HG03460 (cell line): ENCODE data around the gene NUP37.
A peak's percentile ranks its signal among the peaks of the same experiment; 100 is the strongest.
"Not testable (repeated sequence)": the region's sequence is repeated elsewhere in the genome, so short reads cannot be mapped to it uniquely, and the experiment has no call there.

Source experiments
- ATAC-seq: cut with Tn5 transposase; IDR thresholded peaks from one replicate; pipeline ENCODE4 v1.9.1; 2021; ENCODE audit not compliant: unreplicated experiment

Gene NUP37

GRCh38 chr12:102093319-102093718, 26.6 kb downstream of the NUP37 start:
- no peak for ATAC-seq

DNA sequence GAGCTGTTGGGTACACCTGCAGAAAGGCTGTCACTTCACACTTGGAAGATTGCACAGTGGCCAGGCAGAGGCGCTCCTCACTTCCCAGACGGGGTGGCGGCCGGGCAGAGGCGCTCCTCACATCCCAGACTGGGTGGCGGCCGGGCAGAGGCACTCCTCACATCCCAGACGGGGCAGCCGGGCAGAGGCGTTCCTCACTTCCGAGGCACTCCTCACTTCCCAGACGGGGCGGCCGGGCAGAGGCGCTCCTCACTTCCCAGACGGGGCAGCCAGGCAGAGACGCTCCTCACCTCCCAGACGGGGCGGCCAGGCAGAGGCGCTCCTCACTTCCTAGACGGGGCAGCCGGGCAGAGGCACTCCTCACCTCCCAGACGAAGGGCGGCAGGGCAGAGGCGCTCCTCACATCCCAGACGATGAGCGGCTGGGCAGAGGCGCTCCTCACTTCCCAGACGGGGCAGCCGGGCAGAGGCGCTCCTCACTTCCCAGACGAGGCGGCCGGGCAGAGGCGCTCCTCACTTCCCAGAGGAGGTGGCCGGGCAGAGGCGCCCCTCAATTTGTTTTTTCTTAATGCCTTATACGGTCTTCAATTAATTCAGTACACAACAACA, 30.6 kb downstream of the NUP37 start:
- not testable (repeated sequence) for ATAC-seq

- ATAC-seq, result no peak
Measured at GRCh38 chr12:102080842-102081241, 39.1 kb downstream of the NUP37 start.

DNA sequence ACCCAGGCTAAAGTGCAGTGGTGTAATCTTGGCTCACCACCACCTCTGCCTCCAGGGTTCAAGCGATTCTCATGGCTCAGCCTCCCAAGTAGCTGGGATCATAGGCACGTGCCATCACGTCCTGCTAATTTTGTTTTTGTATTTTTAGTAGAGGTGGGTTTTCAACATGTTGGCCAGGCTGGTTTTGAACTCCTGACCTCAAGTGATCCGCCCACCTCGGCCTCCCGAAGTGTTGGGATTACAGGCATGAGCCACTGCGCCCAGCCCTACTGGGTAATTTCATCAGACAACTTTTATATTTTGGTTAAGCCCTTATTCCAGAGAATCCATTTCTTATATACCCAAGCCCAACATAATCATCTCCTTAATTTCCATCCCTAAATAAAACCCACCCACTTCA, 47.8 kb downstream of the NUP37 start:
- not testable (repeated sequence) for ATAC-seq

DNA sequence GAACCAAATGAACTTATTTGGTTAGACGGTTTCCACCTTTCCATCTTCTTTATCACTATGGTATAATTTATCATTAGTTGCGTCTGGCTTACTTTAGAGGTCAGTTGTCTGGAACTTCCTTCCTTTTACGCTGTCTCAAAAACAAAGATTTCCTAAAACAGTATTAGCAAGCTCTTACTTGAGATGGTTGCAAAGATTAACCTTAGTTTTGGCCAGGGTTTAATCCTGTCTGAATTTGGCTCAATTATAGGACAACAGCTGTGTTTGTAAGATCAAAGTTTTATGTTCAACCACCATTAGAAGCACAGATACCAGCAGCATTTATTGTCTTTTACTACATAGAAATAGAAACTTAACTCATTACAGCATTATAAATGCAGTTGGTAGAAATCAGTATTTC, 50.2 kb downstream of the NUP37 start:
- ATAC-seq, result no peak

DNA sequence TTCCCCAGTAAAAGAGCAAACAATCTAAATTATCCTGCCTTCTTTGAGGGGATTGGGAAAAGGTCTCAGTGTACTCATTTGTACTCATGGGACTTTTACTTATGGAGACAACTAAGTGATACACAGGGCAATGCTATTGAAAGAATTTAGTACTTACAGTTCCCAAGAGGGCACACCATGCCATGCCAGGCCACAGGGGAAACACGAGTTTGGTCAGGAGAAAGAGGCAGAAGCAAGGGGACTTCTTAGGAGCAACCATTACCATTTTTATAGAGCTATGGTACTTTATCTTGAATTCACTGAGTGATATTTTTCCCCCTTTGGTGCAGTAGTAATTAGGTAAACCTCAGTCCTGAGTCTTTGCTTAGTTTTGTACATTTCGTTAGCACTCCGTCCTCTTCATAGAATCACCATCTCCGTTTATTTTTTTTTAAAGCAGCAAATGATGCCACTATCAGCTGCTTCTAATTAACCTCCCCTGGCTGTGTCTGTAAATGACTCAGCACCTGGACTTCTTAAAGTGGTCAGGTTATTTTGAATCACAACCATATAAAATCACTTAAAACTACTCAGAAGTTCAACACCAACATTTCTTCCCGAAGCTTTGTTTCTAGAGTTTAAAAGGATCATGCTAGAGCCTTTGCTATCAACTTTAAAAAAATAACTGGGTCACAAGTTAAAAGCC, 52.2 kb downstream of the NUP37 start:
- no peak for ATAC-seq

DNA sequence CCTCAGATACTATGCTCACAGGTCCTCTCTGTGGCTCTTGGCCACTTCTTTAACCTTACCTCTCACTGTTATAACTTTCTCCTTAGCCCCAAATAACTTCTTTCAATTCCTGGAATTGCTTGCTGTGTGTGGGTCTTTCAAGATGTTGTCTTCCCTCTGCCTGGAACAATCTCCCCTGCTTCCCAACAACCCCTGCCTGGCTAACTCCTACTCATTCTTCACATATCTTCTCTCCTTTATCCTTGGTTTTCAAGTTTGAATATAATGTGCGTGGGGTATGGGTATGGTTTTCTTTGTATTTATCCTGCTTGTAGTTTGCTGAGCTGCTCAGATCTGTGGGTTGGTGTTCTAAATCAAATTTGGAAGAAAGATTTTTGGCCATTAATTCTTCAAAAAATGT, 55.4 kb downstream of the NUP37 start:
- no peak for ATAC-seq

- no peak for ATAC-seq
Measured at GRCh38 chr12:102063069-102063468, 56.8 kb downstream of the NUP37 start.

DNA sequence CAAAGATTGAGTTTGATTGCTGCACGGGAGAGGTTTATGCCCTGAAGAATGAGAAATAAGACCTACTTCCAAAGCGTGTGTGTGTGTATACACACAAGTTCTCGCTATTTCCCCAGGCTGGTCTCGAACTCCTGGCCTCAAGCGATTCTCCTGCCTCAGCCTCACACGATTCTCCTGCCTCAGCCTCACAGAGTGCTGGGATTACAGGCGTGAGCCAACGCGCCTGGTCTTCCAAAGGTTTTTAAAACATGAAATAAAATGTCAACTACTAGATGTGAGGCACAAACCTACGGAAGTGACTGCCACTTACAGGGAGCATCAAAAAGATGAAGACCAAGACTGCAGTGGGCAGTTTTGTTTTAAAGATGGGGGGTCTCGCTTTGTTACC, 57.5 kb downstream of the NUP37 start:
- no peak for ATAC-seq

GRCh38 chr12:102061560-102062418, 58.1 kb downstream of the NUP37 start, which contains the start of gene WASHC3:
TSS of gene WASHC3 (minus strand) at chr12:102061991. CDS start at chr12:102061962, 29 bp downstream.
- ATAC-seq, result peak; percentile 95

DNA sequence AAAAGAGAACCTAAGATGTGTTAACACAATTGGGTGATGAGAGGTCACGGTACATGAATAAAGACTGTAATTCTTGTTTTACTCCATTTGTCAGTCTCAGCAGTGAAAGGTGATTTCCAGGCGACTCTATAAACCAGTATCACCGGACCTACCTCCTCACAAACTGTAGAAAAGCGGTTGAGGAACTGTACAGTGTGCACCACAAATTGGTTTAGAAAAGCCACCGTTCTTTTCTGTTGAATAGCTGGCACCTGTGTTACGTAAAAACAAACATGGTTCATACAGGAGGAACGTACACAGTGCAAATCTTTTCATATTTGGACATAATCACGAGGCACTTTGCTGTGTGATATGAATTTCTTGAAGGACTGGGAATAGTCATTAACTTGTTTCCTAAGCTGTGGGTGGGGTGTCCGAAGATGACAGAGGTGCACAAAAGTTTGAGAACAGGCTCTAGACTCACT, 58.8 kb downstream of the NUP37 start:
- no peak for ATAC-seq

GRCh38 chr12:102059343-102059742, 60.6 kb downstream of the NUP37 start:
- no peak for ATAC-seq

- ATAC-seq, result no peak
Measured at GRCh38 chr12:102054345-102054744, 65.6 kb downstream of the NUP37 start.

GRCh38 chr12:102053062-102053349, 66.9 kb downstream of the NUP37 start:
- ATAC-seq, result no peak

DNA sequence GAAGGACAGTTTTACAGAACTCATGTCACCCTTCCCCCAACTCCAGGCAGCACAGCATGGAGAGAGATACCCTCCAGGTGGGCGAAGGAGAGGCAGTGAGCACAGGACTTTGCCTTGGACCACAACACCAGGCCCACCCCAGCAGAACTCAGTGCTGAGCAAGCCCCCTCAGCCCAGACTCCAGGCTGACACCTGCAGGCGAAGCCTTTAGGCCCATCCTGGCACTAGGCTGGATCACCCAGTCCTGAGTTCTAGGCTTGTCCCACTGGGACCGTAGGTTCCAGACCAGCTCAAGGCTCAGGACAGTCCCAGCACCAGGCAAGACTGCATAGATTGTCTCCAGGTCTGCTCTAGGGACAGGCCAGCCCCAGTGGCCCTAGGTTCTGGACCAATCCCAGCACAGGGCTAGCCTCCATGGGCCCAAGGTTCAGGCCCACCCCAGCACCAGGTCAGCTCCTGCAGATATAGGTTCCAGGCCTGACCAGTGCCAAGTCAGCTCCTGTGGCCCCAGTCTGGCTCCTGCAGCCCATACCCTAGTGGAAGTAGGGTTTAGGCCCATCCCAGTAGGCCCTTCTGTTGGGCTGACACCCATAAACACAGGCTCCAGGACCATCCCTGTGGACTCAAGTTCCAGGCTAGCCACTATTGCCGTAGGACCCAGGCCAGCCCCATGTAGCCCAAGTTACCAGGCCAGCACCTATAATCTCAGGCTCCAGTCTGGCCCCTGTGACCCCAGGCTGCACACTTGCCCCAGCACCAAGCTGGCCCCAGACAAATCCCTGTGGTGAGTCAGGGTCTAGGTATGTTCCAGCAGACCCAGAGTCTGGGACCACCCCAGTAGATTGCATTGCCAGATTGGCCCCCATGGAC, 67.5 kb downstream of the NUP37 start:
- no peak for ATAC-seq

DNA sequence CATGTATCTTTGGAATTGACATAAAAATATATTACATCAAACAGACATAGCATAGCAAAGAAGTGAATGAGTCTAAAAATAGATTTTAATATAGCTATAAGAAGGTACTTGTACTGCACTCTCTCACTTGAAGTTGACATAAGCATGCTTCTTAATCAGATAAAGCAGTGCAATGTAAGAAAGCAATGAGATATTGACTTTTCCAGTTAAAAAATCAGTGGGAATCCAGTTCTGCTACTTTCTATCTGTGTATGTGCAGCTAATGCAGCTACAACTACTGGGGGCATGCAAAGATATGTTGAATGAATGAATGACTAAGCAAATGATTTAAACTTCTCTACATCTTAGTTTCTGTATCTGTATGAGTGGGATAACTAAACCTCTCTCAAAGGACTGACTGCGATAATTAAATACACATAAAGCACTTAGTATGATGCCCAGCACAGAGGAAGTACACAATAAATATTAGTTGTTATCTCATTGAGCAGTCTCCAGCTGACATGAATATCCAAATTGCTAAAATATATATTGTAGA, 68.4 kb downstream of the NUP37 start:
- no peak for ATAC-seq

- no peak for ATAC-seq
Measured at GRCh38 chr12:102050660-102051430, 69.1 kb downstream of the NUP37 start.

GRCh38 chr12:102043928-102044327, 76.0 kb downstream of the NUP37 start:
- ATAC-seq, result peak; percentile 77

GRCh38 chr12:102033991-102034745, 85.7 kb downstream of the NUP37 start:
- no peak for ATAC-seq
